HepG2 (cell line): Measurements from ENCODE around the gene SPAG7. TPM values are rescaled to one million over a fixed set of nuclear protein-coding genes. Genes with fewer than 3 reads are reported as not detected.
A peak's percentile ranks its signal among the peaks of the same experiment; 100 is the strongest.

Experiments used
- ATF2 ChIP-seq: sonication (generic); formaldehyde crosslinking; IDR thresholded peaks from 2 replicates; pipeline ENCODE4 v1.4.0; 2020; ENCODE audit warnings: missing genetic modification reagents
- BCL6 ChIP-seq: IDR thresholded peaks from 2 replicates; pipeline ENCODE4 v1.6.1; 2016; ENCODE audit warnings: missing genetic modification reagents, missing compliant biosample characterization
- ELF1 ChIP-seq: sonication (generic); formaldehyde crosslinking; IDR thresholded peaks from 2 replicates; pipeline ENCODE4 v1.4.0; 2020; ENCODE audit warnings: missing genetic modification reagents
- ETV6 ChIP-seq: sonication (generic); formaldehyde crosslinking; conservative IDR thresholded peaks from 2 replicates; pipeline ENCODE4 v1.4.0; 2020; ENCODE audit warnings: missing genetic modification reagents
- GLI4 ChIP-seq: sonication (generic); formaldehyde crosslinking; IDR thresholded peaks from 2 replicates; pipeline ENCODE4 v1.5.1; 2020; ENCODE audit warnings: missing genetic modification reagents, mild to moderate bottlenecking, moderate library complexity, borderline replicate concordance
- KLF12 ChIP-seq: sonication (generic); formaldehyde crosslinking; IDR thresholded peaks from 2 replicates; pipeline ENCODE4 v1.4.0; 2020; ENCODE audit warnings: missing genetic modification reagents, borderline replicate concordance
- POLR2AphosphoS5 ChIP-seq: IDR thresholded peaks from 2 replicates; pipeline ENCODE4 v1.6.1; 2012; ENCODE audit warnings: low read depth, low read length
- RBFOX2 ChIP-seq: fragments of 200-400 bp; formaldehyde crosslinking; IDR thresholded peaks from 2 replicates; pipeline ENCODE4 v1.6.1; 2017; ENCODE audit warnings: low read depth, mild to moderate bottlenecking, low read length
- RBM39 ChIP-seq: fragments of 200-400 bp; formaldehyde crosslinking; IDR thresholded peaks from one replicate; pipeline ENCODE4 v1.6.1; 2018; ENCODE audit warnings: antibody characterized with exemption, mild to moderate bottlenecking, low read depth, low read length; ENCODE audit not compliant: poor library complexity, severe bottlenecking
- RXRA ChIP-seq: sonication (generic); formaldehyde crosslinking; IDR thresholded peaks from 2 replicates; pipeline ENCODE4 v1.5.1; 2020; ENCODE audit warnings: missing genetic modification reagents
- SIX1 ChIP-seq: sonication (generic); formaldehyde crosslinking; IDR thresholded peaks from 2 replicates; pipeline ENCODE4 v1.4.0; 2020; ENCODE audit warnings: missing genetic modification reagents, borderline replicate concordance
- SPEN ChIP-seq: sonication (generic); formaldehyde crosslinking; IDR thresholded peaks from 2 replicates; pipeline ENCODE4 v1.5.1; 2020; ENCODE audit warnings: low read depth, mild to moderate bottlenecking, missing genetic modification reagents
- TFE3 ChIP-seq: IDR thresholded peaks from 2 replicates; pipeline ENCODE4 v1.6.1; 2016
- TRAFD1 ChIP-seq: sonication (generic); formaldehyde crosslinking; IDR thresholded peaks from 2 replicates; pipeline ENCODE4 v1.5.1; 2020; ENCODE audit warnings: missing genetic modification reagents, mild to moderate bottlenecking, borderline replicate concordance
- ZBTB2 ChIP-seq: sonication (generic); formaldehyde crosslinking; IDR thresholded peaks from 2 replicates; pipeline ENCODE4 v1.8.0; 2022; ENCODE audit warnings: low read depth, missing genetic modification reagents
- ZBTB7A ChIP-seq: sonication (generic); formaldehyde crosslinking; IDR thresholded peaks from 2 replicates; pipeline ENCODE4 v1.8.0; 2022; ENCODE audit warnings: mild to moderate bottlenecking, missing genetic modification reagents
- ZNF24 ChIP-seq: fragments of 450-650 bp; IDR thresholded peaks from 2 replicates; pipeline ENCODE4 v1.6.1; 2017; ENCODE audit warnings: antibody characterized with exemption, mild to moderate bottlenecking
- ZNF251 ChIP-seq: sonication (generic); formaldehyde crosslinking; IDR thresholded peaks from 2 replicates; pipeline ENCODE4 v1.9.0; 2021; ENCODE audit warnings: mild to moderate bottlenecking, missing genetic modification reagents
- ZNF572 ChIP-seq: sonication (generic); formaldehyde crosslinking; IDR thresholded peaks from 2 replicates; pipeline ENCODE4 v1.5.1; 2020; ENCODE audit warnings: mild to moderate bottlenecking, missing genetic modification reagents
- ZNF605 ChIP-seq: sonication (generic); formaldehyde crosslinking; IDR thresholded peaks from 2 replicates; pipeline ENCODE4 v1.8.0; 2022; ENCODE audit warnings: mild to moderate bottlenecking, missing genetic modification reagents
- ZNF775 ChIP-seq: sonication (generic); formaldehyde crosslinking; IDR thresholded peaks from 2 replicates; pipeline ENCODE4 v1.4.0; 2020; ENCODE audit warnings: missing genetic modification reagents, mild to moderate bottlenecking, moderate library complexity, borderline replicate concordance
- ZNF777 ChIP-seq: sonication (generic); formaldehyde crosslinking; IDR thresholded peaks from 2 replicates; pipeline ENCODE4 v1.4.0; 2020; ENCODE audit warnings: missing genetic modification reagents
- polyA plus RNA-seq, 8 experiments: library from polyadenylated mRNA; depleted of rRNA in 3 of 8; stranded (reverse) in 7 of 8; unstranded in 1 of 8; fragments of >200 nt; fragmentation: Illumina TruSeq in 4 of 8; extraction: Trizol in 4 of 8; gene quantifications; 2 replicates each; pipeline versions ENCODE4 v1.2.1 to v1.2.3, GENCODE V29; 2011 to 2016; ENCODE audit warnings: low read depth in 4 of 8, missing spikeins in 1 of 8, mixed read lengths in 1 of 8; ENCODE audit not compliant: insufficient read depth in 1 of 8
- total RNA-seq, 5 experiments: library from RNA; depleted of rRNA; stranded (reverse); fragments of >200 nt; fragmentation: Illumina TruSeq; extraction: Trizol; gene quantifications; 2 replicates each; pipeline ENCODE4 v1.2.3, GENCODE V29; 2016; ENCODE audit warnings: low read depth in 1 of 5

Gene SPAG7
- total and polyA plus RNA-seq, 2 of the 13 experiments (the other 11 are each of a cell fraction or from before 2014, with no cell fraction given) = 51.0 to 59.0 TPM

- TF ChIP-seq POLR2AphosphoS5 (peak; percentile 55; the same call in 1 of the 2 replicates), ETV6 (CRISPR knock-in tag) (0 out of 2 replicates have a peak, but pooled peaks have one; percentile 51), ATF2 (CRISPR knock-in tag) (peak; percentile 41; the same call in 1 of the 2 replicates), KLF12 (CRISPR knock-in tag) (no peak; the same call in 1 of the 2 replicates), RBFOX2 (peak; percentile 14; the same call in 1 of the 2 replicates), ZNF605 (CRISPR knock-in tag) (peak; percentile 92), RBM39 (peak; percentile 25), ZNF777 (CRISPR knock-in tag) (0 out of 2 replicates have a peak, but pooled peaks have one; percentile 31), GLI4 (0 out of 2 replicates have a peak, but pooled peaks have one; percentile 38), BCL6 (CRISPR knock-in tag) (peak; percentile 54; the same call in 1 of the 2 replicates), ZBTB2 (CRISPR knock-in tag) (no peak), TFE3 (peak; percentile 43), ZNF572 (CRISPR knock-in tag) (no peak), SPEN (CRISPR knock-in tag) (peak; percentile 91), ZBTB7A (peak; percentile 97), ELF1 (peak; percentile 79), RXRA (CRISPR knock-in tag) (peak; percentile 81), ZNF24 (no peak), ZNF775 (CRISPR knock-in tag) (peak; percentile 95), TRAFD1 (CRISPR knock-in tag) (0 out of 2 replicates have a peak, but pooled peaks have one; percentile 67), SIX1 (CRISPR knock-in tag) (0 out of 2 replicates have a peak, but pooled peaks have one; percentile 26), ZNF251 (CRISPR knock-in tag) (no peak)
Observed at GRCh38 chr17:4998732-4999429, 31.3 kb upstream of the SPAG7 start (continued).
